SU-DHL-6 (cell line): ENCODE measurements around the gene SBSN.

Experiments used
- CTCF ChIP-seq: fragments of 200-600 bp; sonication (generic); IDR thresholded peaks from one replicate; pipeline ENCODE4 v1.5.1; 2017; ENCODE audit warnings: antibody characterized with exemption, mild to moderate bottlenecking, low read length, moderate library complexity; ENCODE audit not compliant: insufficient read depth, poor library complexity, severe bottlenecking
- EZH2phosphoT487 ChIP-seq: fragments of 200-600 bp; sonication (generic), shearing (Covaris generic); conservative IDR thresholded peaks from 2 replicates; pipeline ENCODE4 v1.6.1; 2018; ENCODE audit warnings: mild to moderate bottlenecking, antibody characterized with exemption, low read length, moderate library complexity, mixed read lengths

- TF ChIP-seq CTCF (no peak), EZH2phosphoT487 (no peak)
Measured at GRCh38 chr19:35500611-35501010, 27.5 kb downstream of the SBSN start.
